Activated CD4-positive, alpha-beta memory T cell treated with anti-CD3 and anti-CD28 coated beads for 36 hours (primary cell): ENCODE measurements around the gene KRT76. TPM values are rescaled to one million over a fixed set of nuclear protein-coding genes. Genes with fewer than 3 reads are reported as not detected.

Experiments used
- CTCF ChIA-PET: fragments of 350-600 bp; sonication (Branson Sonifier 250); formaldehyde crosslinking; loops from one replicate; lab custom pipeline; 2021; ENCODE audit warnings: antibody characterized with exemption, inconsistent platforms; lab: Charles Lee
- POLR2A ChIA-PET: fragments of 350-600 bp; sonication (Branson Sonifier 250); formaldehyde crosslinking; loops from one replicate; lab custom pipeline; 2021; ENCODE audit warnings: antibody characterized with exemption; lab: Charles Lee
- DNase-seq: peaks from one replicate; pipeline ENCODE4 v3.0.0-alpha.2; 2020
- H3K27ac Mint-ChIP-seq: one replicate; pipeline ENCODE4 v1.8.0; 2021; ENCODE audit warnings: mixed read lengths
- H3K27me3 Mint-ChIP-seq: one replicate; pipeline ENCODE4 v1.8.0; 2021; ENCODE audit warnings: mixed read lengths
- H3K36me3 Mint-ChIP-seq: one replicate; pipeline ENCODE4 v1.8.0; 2021; ENCODE audit warnings: mixed read lengths
- H3K4me1 Mint-ChIP-seq: one replicate; pipeline ENCODE4 v1.8.0; 2021; ENCODE audit warnings: low read depth, mixed read lengths
- H3K4me3 Mint-ChIP-seq: one replicate; pipeline ENCODE4 v1.8.0; 2021; ENCODE audit warnings: mild to moderate bottlenecking, mixed read lengths
- H3K9me3 Mint-ChIP-seq: one replicate; pipeline ENCODE4 v1.8.0; 2021; ENCODE audit warnings: mixed read lengths
- intact Hi-C: fragments of 100-400 bp; cut with micrococcal nuclease; formaldehyde crosslinking; loops from one replicate; pipeline ENCODE4 v1.15.1; 2023
- total RNA-seq, 2 experiments: library from RNA; stranded (reverse); gene quantifications; one replicate each; pipeline ENCODE4 v1.2.3, GENCODE V29; 2021

KRT76 gene
- total RNA-seq, 2 experiments from 2014 or later, result not detected

- H3K36me3 Mint-ChIP-seq, result no peaks in the 10 kb centered on the region
- POLR2A ChIA-PET, result no interaction called here
- intact Hi-C loops, result no loop called here
Measured at GRCh38 chr12:52817699-52818238, 40.6 kb upstream of the KRT76 start.

GRCh38 chr12:52817003-52817698, 40.0 kb upstream of the KRT76 start:
- Mint-ChIP-seq H3K9me3 (no peaks in the 10 kb centered on the region), H3K36me3 (no peaks in the 10 kb centered on the region), H3K27ac (no peak overlapping the region), H3K4me3 (no peak overlapping the region), H3K27me3 (peaks cover 2% of the 10 kb centered on the region), H3K4me1 (no peaks in the 10 kb centered on the region)
- POLR2A ChIA-PET, result no interaction called here
- DNase-seq, result no peak
- CTCF ChIA-PET, result interaction anchor here (0.6 kb wide), 1 partner anchor 987 kb away, joined by 5 read pairs; no protein-coding TSS in a partner anchor
- intact Hi-C loops, result no loop called here

More at GRCh38 chr12:52817699-52818238, 40.6 kb upstream of the KRT76 start:
- Mint-ChIP-seq H3K9me3 (no peaks in the 10 kb centered on the region), H3K4me1 (no peaks in the 10 kb centered on the region), H3K4me3 (no peak overlapping the region), H3K27me3 (peaks cover 2% of the 10 kb centered on the region), H3K27ac (no peak overlapping the region)
- no peak for DNase-seq
- CTCF ChIA-PET, result interaction anchor here (0.6 kb wide), 1 partner anchor 988 kb away, joined by 5 read pairs; no protein-coding TSS in a partner anchor

- no peaks in the 10 kb centered on the region for H3K4me1 Mint-ChIP-seq
- intact Hi-C loops, result no loop called here
- ChIA-PET POLR2A (no interaction called here), CTCF (no interaction called here)
- H3K27ac Mint-ChIP-seq, result no peak overlapping the region
- no peak overlapping the region for H3K4me3 Mint-ChIP-seq
- no peaks in the 10 kb centered on the region for H3K9me3 Mint-ChIP-seq
- no peaks in the 10 kb centered on the region for H3K36me3 Mint-ChIP-seq
- H3K27me3 Mint-ChIP-seq, result peaks cover 2% of the 10 kb centered on the region
- DNase-seq, result no peak
Measured at GRCh38 chr12:52815676-52816588, 38.8 kb upstream of the KRT76 start.

DNA sequence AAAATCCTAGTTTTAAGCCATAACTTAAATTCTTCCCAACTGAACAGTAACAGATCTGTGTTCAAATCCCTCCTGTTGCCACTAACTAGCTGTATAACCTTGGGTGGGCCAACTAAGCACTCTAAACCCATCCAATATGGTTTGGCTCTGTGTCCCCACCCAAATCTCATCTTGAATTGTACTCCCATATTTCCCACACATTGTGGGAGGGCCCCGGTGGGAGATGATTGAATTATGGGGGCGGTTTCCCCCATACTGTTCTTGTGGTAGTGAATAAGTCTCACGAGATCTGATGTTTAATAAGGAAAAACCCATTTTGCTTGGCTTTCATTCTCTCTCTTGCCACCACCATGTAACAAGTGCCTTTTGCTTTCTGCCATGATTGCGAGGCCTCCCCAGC, 38.0 kb upstream of the KRT76 start:
- H3K4me1 Mint-ChIP-seq, result no peaks in the 10 kb centered on the region
- ChIA-PET CTCF (no interaction called here), POLR2A (no interaction called here)
- H3K9me3 Mint-ChIP-seq, result no peaks in the 10 kb centered on the region
- no peak for DNase-seq
- peaks cover 2% of the 10 kb centered on the region for H3K27me3 Mint-ChIP-seq
- no peak overlapping the region for H3K27ac Mint-ChIP-seq
- H3K4me3 Mint-ChIP-seq, result no peak overlapping the region
- intact Hi-C loops, result no loop called here
- H3K36me3 Mint-ChIP-seq, result no peaks in the 10 kb centered on the region

DNA sequence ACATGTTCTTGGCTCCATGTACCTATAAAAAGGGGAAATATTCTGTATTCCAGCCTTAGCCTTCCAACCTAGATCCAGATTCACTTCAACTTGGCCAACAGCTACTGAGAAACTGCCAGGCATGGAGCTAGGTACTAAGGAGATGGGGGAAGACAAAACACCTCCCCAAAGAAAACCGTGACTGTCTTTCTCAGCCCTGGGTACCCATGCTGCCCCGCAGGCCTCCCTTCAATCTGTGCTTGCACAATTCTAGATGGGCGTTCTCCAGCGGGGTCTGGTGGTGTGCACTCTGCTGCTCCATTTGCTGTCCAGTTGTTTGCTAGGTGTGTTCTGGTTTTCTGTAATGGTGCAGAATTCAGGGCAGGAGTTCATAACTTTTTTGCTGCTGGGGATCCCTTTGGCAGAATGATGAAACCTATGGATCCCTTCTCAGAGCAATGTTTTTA, 37.6 kb upstream of the KRT76 start:
- no peak overlapping the region for H3K4me3 Mint-ChIP-seq
- POLR2A ChIA-PET, result no interaction called here
- no peaks in the 10 kb centered on the region for H3K4me1 Mint-ChIP-seq
- no peak overlapping the region for H3K27ac Mint-ChIP-seq
- H3K36me3 Mint-ChIP-seq, result no peaks in the 10 kb centered on the region
- no peak for DNase-seq
- H3K27me3 Mint-ChIP-seq, result peaks cover 3% of the 10 kb centered on the region
- CTCF ChIA-PET, result interaction anchor here (1.6 kb wide), 1 partner anchor 70 kb away, joined by 3 read pairs; no protein-coding TSS in a partner anchor
- H3K9me3 Mint-ChIP-seq, result no peaks in the 10 kb centered on the region
- intact Hi-C loops, result no loop called here

DNA sequence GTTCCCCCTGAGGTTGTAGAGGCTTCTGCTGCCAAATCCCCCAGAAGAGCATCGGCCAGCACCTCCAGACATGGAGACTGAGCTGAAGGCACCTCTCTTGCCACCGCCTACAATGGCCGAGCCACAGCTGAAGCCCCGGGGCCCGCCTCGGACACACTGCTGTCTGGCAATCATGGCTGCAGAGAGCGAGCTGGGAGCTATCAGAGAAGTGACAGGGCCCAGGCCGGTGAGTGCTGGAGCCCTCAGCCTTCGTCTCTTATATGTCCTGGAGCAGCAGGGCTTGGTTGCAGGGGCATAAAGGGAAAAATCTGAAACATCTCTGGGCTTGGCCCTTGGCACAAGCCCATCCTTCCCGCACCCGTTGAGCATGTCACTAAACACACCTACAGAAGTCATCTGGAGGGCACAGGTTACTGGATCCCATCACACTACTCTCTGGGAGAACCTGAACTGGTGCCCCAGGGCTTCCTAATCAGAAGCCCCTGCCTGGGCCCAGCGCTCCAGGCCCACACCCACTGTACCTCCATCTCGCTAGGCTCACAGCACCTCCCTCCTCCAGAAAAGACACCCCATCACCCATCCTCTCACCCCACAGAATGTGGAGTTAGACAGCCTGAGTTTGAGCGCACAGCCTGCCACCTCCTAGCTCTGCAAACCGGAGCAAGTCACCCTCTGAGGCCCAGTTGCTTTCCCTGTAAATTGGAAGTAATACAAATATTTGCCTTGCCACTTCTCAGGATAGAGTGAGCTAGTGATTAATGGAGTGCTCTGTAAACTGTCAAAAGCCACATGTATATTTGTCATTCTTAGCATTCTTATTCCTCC, 37.0 kb upstream of the KRT76 start, which contains the start of gene KRT4:
KRT4 (minus strand) TSS at position 232 of the 825 bp plus-strand sequence; CDS start at position 174, 58 bp downstream.
- intact Hi-C loops, result no loop called here
- no peak within 1 kb of the TSS for H3K4me3 Mint-ChIP-seq
- POLR2A ChIA-PET, result no interaction called here
- CTCF ChIA-PET, result interaction anchor here (1.6 kb wide), 1 partner anchor 71 kb away, joined by 3 read pairs; no protein-coding TSS in a partner anchor
- no peaks in the 10 kb centered on the region for H3K36me3 Mint-ChIP-seq
- H3K27ac Mint-ChIP-seq, result no peak within 1 kb of the TSS
- H3K4me1 Mint-ChIP-seq, result no peaks in the 10 kb centered on the region
- peaks cover 4% of the 10 kb centered on the region for H3K27me3 Mint-ChIP-seq
- no peaks in the 10 kb centered on the region for H3K9me3 Mint-ChIP-seq
- no peak for DNase-seq

- Mint-ChIP-seq H3K36me3 (no peaks in the 10 kb centered on the region), H3K27ac (no peak overlapping the region), H3K27me3 (peaks cover 2% of the 10 kb centered on the region), H3K4me3 (no peak overlapping the region), H3K9me3 (no peaks in the 10 kb centered on the region), H3K4me1 (no peaks in the 10 kb centered on the region)
- intact Hi-C loops, result no loop called here
- no peak for DNase-seq
- ChIA-PET POLR2A (no interaction called here), CTCF (interaction anchor here (1.6 kb wide), 1 partner anchor 72 kb away, joined by 3 read pairs; no protein-coding TSS in a partner anchor)
Measured at GRCh38 chr12:52813203-52813819, 36.2 kb upstream of the KRT76 start.

GRCh38 chr12:52812749-52813148, 35.6 kb upstream of the KRT76 start:
- no peak overlapping the region for H3K27ac Mint-ChIP-seq
- no peak for DNase-seq
- no peak overlapping the region for H3K4me3 Mint-ChIP-seq
- peaks cover 3% of the 10 kb centered on the region for H3K27me3 Mint-ChIP-seq
- no peaks in the 10 kb centered on the region for H3K4me1 Mint-ChIP-seq
- intact Hi-C loops, result no loop called here
- POLR2A ChIA-PET, result no interaction called here
- no peaks in the 10 kb centered on the region for H3K9me3 Mint-ChIP-seq
- CTCF ChIA-PET, result interaction anchor here (1.1 kb wide), 1 partner anchor 534 kb away, joined by 3 read pairs; no protein-coding TSS in a partner anchor
- H3K36me3 Mint-ChIP-seq, result no peaks in the 10 kb centered on the region

DNA sequence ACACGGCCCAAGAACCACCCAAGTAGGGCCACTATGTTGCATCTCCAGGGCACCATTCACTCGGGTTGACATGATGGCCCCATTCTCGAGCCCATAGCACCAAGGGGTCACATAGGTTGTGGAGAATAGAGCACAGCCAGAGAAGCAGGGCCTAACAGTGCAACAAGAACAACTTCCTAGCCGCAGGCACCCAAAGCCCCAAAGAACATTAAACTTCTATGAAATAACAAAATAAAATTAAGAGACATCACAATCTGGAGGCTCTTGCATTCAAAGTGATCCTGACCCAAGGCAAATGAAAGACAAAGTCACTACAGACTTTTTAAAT, 34.9 kb upstream of the KRT76 start:
- H3K4me1 Mint-ChIP-seq, result no peaks in the 10 kb centered on the region
- peaks cover 4% of the 10 kb centered on the region for H3K27me3 Mint-ChIP-seq
- H3K27ac Mint-ChIP-seq, result no peak overlapping the region
- ChIA-PET POLR2A (no interaction called here), CTCF (interaction anchor here (1.1 kb wide), 1 partner anchor 533 kb away, joined by 3 read pairs; no protein-coding TSS in a partner anchor)
- H3K9me3 Mint-ChIP-seq, result no peaks in the 10 kb centered on the region
- H3K36me3 Mint-ChIP-seq, result no peaks in the 10 kb centered on the region
- no peak overlapping the region for H3K4me3 Mint-ChIP-seq
- intact Hi-C loops, result no loop called here
- no peak for DNase-seq

DNA sequence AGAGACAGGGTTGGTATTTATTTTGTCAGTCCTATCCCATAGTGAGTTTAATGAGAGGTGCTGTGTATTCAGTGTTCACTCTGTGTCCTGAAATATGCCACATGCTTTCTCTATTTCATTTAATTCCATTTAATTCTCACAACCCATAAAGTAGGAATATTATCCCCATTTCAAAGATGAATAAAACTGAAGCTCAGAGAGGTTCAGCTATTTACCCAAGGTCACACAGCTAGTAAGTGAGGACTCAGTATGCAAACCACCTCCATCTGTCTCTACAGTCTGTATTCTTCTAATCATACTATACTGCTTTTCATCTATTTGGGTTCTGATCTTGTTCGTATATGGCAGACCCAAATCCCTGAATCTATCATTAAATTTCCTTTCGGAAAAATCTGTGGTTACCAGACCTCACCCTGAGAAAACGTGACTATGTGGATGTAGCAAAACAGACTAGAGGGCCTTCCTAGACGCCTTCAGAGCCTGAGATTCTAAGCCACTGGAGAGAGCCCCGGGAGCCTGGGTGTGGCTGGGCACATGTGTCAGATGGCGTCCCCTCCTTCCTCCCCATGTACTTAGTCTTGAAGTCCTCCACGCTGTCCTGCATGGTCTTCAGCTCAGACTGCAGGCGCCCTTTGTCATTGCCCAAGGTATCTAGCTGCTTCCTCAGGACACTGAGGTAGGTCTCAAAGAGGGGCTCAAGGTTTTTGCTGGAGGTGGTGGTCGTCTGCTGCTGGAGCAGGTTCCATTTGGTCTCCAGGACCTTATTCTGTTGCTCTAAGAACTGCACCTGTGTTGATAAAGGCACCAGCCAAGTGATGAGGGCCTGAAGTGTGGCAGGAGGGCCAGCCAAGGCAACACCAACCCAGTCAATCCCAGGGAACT, 34.3 kb upstream of the KRT76 start:
- intact Hi-C loops, result no loop called here
- POLR2A ChIA-PET, result no interaction called here
- no peaks in the 10 kb centered on the region for H3K9me3 Mint-ChIP-seq

More for the DNA sequence above, 34.3 kb upstream of the KRT76 start:
- Mint-ChIP-seq H3K36me3 (no peaks in the 10 kb centered on the region), H3K4me3 (no peak overlapping the region), H3K4me1 (no peaks in the 10 kb centered on the region), H3K27me3 (peaks cover 4% of the 10 kb centered on the region), H3K27ac (no peak overlapping the region)
- CTCF ChIA-PET, result interaction anchor here (0.6 to 1.1 kb wide), 2 partner anchors 59 to 532 kb away, joined by 3 read pairs; no protein-coding TSS in a partner anchor
- DNase-seq, result no peak
